C4-2B (cell line): Measurements from ENCODE around the gene QSOX1.

Experiments used
- H3K27ac ChIP-seq: fragments of 450-650 bp; 2 replicates; pipeline ENCODE4 v1.5.1; 2017
- ZFX ChIP-seq: fragments of 450-650 bp; IDR thresholded peaks from 2 replicates; pipeline ENCODE4 v1.6.1; 2017
- TF ChIP-seq, protein P1 (sequence below): fragments of 450-650 bp; conservative IDR thresholded peaks from 2 replicates; pipeline ENCODE4 v1.5.1; 2017; ENCODE audit warnings: mild to moderate bottlenecking

Gene QSOX1

DNA sequence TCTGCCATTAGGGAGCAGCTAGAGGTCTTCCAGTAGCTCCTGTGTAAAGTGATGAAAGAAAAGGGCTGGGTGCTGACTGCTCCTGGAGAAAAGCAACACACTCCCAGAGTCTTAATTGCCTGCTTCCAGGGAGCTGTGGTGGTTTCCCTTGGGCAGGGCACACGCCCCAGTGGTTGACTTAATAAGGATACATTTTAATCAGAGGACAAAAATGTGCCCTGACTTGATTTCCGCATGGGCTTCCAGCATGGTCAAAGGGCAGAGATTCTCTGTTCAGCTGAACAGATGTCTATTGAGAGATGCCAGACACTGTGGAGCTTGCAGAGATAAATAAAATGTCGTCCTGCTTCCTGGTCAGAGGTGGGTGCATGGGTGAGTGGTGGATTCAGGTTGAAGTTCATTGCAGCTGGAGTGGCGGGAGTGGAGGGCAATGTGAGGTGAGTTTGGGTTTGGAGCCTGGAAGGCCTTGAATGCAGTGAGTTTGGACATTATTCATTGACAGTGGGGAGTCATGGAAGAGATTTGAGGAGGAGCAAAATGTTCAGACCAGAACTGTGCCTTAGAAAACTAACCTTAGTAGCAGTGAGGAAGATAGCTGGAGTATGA, 16.0 kb downstream of the QSOX1 start:
- no peak overlapping the region for H3K27ac ChIP-seq
- TF ChIP-seq, protein P1, sequence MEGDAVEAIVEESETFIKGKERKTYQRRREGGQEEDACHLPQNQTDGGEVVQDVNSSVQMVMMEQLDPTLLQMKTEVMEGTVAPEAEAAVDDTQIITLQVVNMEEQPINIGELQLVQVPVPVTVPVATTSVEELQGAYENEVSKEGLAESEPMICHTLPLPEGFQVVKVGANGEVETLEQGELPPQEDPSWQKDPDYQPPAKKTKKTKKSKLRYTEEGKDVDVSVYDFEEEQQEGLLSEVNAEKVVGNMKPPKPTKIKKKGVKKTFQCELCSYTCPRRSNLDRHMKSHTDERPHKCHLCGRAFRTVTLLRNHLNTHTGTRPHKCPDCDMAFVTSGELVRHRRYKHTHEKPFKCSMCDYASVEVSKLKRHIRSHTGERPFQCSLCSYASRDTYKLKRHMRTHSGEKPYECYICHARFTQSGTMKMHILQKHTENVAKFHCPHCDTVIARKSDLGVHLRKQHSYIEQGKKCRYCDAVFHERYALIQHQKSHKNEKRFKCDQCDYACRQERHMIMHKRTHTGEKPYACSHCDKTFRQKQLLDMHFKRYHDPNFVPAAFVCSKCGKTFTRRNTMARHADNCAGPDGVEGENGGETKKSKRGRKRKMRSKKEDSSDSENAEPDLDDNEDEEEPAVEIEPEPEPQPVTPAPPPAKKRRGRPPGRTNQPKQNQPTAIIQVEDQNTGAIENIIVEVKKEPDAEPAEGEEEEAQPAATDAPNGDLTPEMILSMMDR: no peak
- TF ChIP-seq ZFX: no peak

GRCh38 chr1:180171691-180172090, 17.0 kb downstream of the QSOX1 start:
- H3K27ac ChIP-seq: no peak overlapping the region
- TF ChIP-seq, protein P1: no peak
- TF ChIP-seq ZFX: no peak

DNA sequence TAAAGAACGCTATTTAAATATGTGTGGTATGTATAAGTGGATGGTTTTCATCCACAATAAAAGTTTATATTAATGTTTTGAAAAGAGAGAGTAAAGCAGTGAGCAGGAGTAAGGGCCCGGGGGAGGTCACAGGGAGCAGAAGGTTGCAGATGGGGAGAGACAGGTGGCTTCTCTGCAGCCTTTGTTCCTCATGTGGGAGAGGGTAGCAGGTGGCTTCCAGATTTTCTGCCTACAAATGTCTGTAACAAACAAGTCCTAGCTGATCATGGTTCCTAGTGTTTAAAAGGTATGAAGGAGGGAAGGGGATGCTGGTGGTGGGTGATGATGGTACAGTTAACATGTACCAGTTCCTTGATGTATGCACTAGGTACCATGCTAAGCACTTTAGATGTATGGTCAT, 18.8 kb downstream of the QSOX1 start:
- H3K27ac ChIP-seq: peak overlapping the region; percentile 25; the same call in 1 of the 2 replicates
- TF ChIP-seq ZFX: no peak

GRCh38 chr1:180173952-180174351, 19.3 kb downstream of the QSOX1 start:
- TF ChIP-seq, protein P1: no peak
- no peak for TF ChIP-seq ZFX
- H3K27ac ChIP-seq: peak overlapping the region; percentile 25

GRCh38 chr1:180175291-180175690, 20.6 kb downstream of the QSOX1 start:
- H3K27ac ChIP-seq: no peak overlapping the region
- TF ChIP-seq, protein P1: no peak
- no peak for TF ChIP-seq ZFX

DNA sequence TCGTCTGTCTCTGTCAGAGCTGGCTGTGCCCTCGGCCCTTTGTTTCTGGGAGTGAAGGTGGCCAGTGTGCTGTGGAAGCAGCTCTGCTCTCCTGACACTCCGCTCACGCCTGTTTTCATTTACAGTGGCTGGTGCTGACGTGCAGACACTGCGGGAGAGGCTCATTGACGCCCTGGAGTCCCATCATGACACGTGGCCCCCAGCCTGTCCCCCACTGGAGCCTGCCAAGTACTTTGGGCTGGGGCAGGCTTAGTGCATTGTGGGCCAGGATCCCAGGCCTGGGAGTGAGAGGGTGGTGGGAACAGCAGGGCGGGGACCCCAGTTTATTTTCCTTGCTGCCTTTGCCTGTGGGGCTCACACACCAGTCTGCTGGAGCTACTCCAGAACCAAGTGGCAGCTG, 21.1 kb downstream of the QSOX1 start:
- TF ChIP-seq, protein P1: no peak
- no peak for TF ChIP-seq ZFX
- no peak overlapping the region for H3K27ac ChIP-seq

DNA sequence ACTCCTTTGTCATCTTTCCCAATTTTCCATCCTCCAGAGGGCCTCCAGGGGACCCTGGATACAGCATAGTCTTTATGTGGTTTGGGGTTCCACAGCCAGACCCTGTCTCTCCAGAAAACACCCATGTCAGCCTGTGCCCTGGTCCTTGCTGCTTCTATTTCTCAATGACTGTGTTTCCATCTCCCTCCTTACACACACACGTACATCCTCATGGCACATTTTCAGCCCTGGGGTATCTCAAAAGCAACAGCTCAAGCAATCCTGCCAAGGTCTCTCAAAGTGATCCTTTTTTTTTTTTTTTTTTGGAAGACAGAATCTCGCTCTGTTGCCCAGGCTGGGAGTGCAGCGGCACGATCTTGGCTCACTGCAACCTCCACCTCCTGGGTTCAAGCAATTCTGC, 22.3 kb downstream of the QSOX1 start:
- TF ChIP-seq, protein P1: no peak
- no peak for TF ChIP-seq ZFX
- H3K27ac ChIP-seq: no peak overlapping the region

DNA sequence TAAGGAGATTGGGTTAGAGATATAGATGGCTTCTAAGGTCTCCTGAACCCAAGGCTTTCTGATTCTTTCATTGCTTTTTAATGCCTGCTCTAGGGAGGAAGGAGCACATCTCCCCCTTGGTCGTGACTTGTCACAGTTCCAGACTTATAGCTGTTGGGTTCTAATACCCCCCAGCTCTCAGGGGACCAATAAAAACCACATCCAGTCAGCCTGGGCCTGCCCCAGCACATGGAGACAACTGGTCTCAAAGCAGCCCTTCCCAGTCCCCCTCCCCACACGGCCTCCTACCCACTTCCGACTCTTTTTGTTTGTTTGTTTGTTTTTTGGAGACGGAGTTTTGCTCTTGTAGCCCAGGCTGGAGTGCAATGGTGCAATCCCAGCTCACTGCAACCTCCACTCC, 23.3 kb downstream of the QSOX1 start:
- no peak overlapping the region for H3K27ac ChIP-seq
- TF ChIP-seq, protein P1: no peak
- no peak for TF ChIP-seq ZFX
